CD4-positive, alpha-beta T cell (primary cell): ENCODE data around the gene PLA2R1. TPM values are rescaled to one million over a fixed set of nuclear protein-coding genes. Genes with fewer than 3 reads are reported as not detected.

Source experiments
- ATAC-seq: fragments of 200-7000 bp; cut with Tn5 transposase; one replicate; pipeline ENCODE4 v1.10.0; 2022; ENCODE audit warnings: mild to moderate bottlenecking; ENCODE audit not compliant: poor library complexity
- CTCF ChIA-PET: fragments of 350-600 bp; sonication (Branson Sonifier 250); formaldehyde crosslinking; loops from one replicate; lab custom pipeline; 2021; ENCODE audit warnings: antibody characterized with exemption, inconsistent platforms; lab: Charles Lee
- POLR2A ChIA-PET: fragments of 350-600 bp; sonication (Branson Sonifier 250); formaldehyde crosslinking; loops from one replicate; lab custom pipeline; 2021; ENCODE audit warnings: antibody characterized with exemption, inconsistent platforms; lab: Charles Lee
- DNase-seq, 14 experiments: peaks; one replicate each; pipeline ENCODE4 v3.0.0-alpha.2; 2013 to 2020; ENCODE audit warnings: mixed read lengths in 2 of 14
- H3K27ac ChIP-seq, 2 donors: one replicate each; pipeline versions ENCODE4 v1.5.1 to v1.7.0; 2013; ENCODE audit warnings: low read length in 2 of 2, low read depth in 1 of 2, mild to moderate bottlenecking in 1 of 2
- H3K27me3 ChIP-seq, 2 experiments: 1 replicate in 1 of 2; 2 replicates in 1 of 2; pipeline versions ENCODE4 v1.6.1 to v1.7.0; 2013; ENCODE audit warnings: low read length in 2 of 2, control low read depth in 1 of 2, mild to moderate bottlenecking in 1 of 2, moderate library complexity in 1 of 2; ENCODE audit not compliant: insufficient read depth in 2 of 2, control insufficient read depth in 1 of 2
- H3K36me3 ChIP-seq: one replicate; pipeline ENCODE4 v1.6.1; 2013; ENCODE audit warnings: low read length, control low read depth; ENCODE audit not compliant: insufficient read depth
- H3K4me1 ChIP-seq: one replicate; pipeline ENCODE4 v1.6.1; 2013; ENCODE audit warnings: low read length, control low read depth; ENCODE audit not compliant: insufficient read depth
- H3K4me3 ChIP-seq: one replicate; pipeline ENCODE4 v1.5.1; 2013; ENCODE audit warnings: mild to moderate bottlenecking, low read length, moderate library complexity
- H3K9me3 ChIP-seq, 2 experiments: 1 replicate in 1 of 2; 2 replicates in 1 of 2; pipeline versions ENCODE4 v1.6.1 to v1.7.0; 2013; ENCODE audit warnings: low read length in 2 of 2, mild to moderate bottlenecking in 2 of 2, control low read depth in 1 of 2, moderate library complexity in 1 of 2; ENCODE audit not compliant: control insufficient read depth in 1 of 2, insufficient read depth in 1 of 2
- H3K27ac Mint-ChIP-seq: one replicate; pipeline ENCODE4 v1.8.0; 2020; ENCODE audit warnings: mixed read lengths
- H3K27me3 Mint-ChIP-seq: one replicate; pipeline ENCODE4 v1.8.0; 2021; ENCODE audit warnings: mixed read lengths
- H3K36me3 Mint-ChIP-seq: one replicate; pipeline ENCODE4 v1.8.0; 2021; ENCODE audit warnings: low read depth, mixed read lengths
- H3K4me1 Mint-ChIP-seq: one replicate; pipeline ENCODE4 v1.8.0; 2021; ENCODE audit warnings: low read depth, mixed read lengths
- H3K4me3 Mint-ChIP-seq: one replicate; pipeline ENCODE4 v1.8.0; 2020; ENCODE audit warnings: mild to moderate bottlenecking, mixed read lengths
- H3K9me3 Mint-ChIP-seq: one replicate; pipeline ENCODE4 v1.8.0; 2020; ENCODE audit warnings: mixed read lengths
- intact Hi-C, 2 experiments: fragments of 100-400 bp; cut with DNase I in 1 of 2; cut with micrococcal nuclease in 1 of 2; formaldehyde crosslinking; loops; one replicate each; pipeline versions ENCODE4 v1.15.1 to v1.9.0; 2023 to 2025; cut with DNase I, micrococcal nuclease
- total RNA-seq, 174 experiments: library from RNA in 2 of 174; stranded (reverse) in 2 of 174; gene quantifications; one replicate each; pipeline ENCODE4 v1.2.3 and lab custom pipeline; 2021 to 2026
- TF ChIP-seq, protein P1 (sequence below): fragments of 200-600 bp; IDR thresholded peaks from one replicate; pipeline ENCODE4 v1.8.0; 2022; ENCODE audit warnings: antibody characterized with exemption, mild to moderate bottlenecking

Gene PLA2R1
- total RNA-seq, 2 experiments from 2014 or later: not detected

DNA sequence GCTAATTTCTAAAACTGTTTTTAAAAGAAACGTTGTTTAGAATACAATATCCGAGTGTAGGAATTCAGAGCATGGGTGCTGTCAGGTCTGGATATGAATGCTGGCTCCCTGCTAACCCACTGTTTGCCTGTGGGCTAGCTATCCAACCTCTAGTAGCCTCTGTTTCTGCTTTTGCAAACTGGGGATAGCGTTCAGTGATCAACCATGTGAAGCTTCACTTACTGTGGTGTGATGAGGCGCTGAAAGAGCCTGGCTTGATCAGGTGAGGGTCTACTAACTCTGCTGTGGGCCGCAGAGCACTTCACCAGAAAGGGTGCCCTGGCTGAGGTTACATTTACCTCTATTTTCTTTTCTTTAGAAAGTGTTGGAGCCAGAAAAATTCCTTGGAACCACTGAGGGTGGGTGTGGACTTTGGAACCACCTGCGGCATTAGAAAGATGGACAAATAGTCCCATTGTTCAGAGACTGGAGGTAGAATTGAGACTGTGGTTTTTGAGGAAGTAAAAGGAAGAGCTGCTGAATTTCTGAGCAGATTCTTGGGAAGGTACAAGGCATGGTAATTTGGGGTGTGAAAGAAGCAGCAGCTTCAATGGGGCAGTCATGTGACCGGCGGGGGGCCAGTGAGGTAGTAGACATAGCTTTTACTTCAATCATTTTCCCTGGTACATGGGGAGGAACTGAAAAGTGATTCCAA lies 168.1 kb downstream of the PLA2R1 start:
- intact Hi-C loops: no loop called here
- POLR2A ChIA-PET: interaction anchor here (1.9 kb wide), 1 partner anchor 10 kb away, joined by 9 read pairs; the partner anchor contains the start of gene LY75

DNA sequence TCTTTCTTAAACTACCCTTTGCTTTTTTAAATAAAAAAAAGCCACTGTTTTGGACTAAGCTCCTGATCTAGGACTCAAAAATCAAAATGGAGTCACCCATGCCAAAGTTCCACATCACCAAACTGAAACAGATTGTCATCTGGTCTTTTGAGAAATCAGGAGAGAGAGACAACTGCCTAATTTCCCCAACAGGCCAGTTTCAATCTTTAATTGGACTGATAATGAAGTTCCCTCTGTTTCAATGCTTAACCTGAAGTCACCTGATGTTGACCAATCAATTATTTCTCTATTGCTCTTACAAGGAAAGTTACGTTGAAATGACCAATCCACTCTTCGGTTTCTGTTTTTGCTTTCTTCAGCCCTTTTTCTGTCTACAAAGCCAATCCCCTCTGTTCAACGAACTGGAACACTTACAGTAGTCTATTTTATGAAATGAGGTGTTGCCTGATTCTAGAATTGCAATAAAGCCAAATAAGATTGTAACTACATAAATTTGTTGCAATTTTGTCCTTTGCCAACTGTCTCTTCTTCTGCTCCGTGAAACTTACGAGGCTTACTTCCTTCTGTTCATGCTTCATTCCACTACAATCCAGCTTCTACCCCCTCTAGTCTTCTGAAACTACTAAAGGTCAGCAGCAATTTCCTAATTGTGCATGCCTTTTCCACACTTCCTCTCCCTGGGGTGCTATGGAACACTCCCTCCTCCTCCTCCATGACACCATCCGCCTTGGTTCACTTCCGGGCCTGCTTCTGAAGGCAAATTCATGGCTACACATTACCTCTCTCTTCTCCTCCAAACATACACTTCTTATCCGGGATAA lies 169.2 kb downstream of the PLA2R1 start:
- no peak overlapping the region for H3K27ac Mint-ChIP-seq
- DNase-seq: no peak
- no peaks in the 10 kb centered on the region for H3K27me3 Mint-ChIP-seq
- H3K36me3 Mint-ChIP-seq: peaks cover 82% of the 10 kb centered on the region
- H3K4me3 Mint-ChIP-seq: no peak overlapping the region
- intact Hi-C loops: no loop called here
- Histone ChIP-seq H3K4me1 (peaks cover 5% of the 10 kb centered on the region), H3K27me3 (no peaks in the 10 kb centered on the region), H3K4me3 (no peak overlapping the region), H3K27ac (no peak overlapping the region), H3K36me3 (peaks cover 24% of the 10 kb centered on the region), H3K9me3 (no peaks in the 10 kb centered on the region)
- TF ChIP-seq, protein P1, sequence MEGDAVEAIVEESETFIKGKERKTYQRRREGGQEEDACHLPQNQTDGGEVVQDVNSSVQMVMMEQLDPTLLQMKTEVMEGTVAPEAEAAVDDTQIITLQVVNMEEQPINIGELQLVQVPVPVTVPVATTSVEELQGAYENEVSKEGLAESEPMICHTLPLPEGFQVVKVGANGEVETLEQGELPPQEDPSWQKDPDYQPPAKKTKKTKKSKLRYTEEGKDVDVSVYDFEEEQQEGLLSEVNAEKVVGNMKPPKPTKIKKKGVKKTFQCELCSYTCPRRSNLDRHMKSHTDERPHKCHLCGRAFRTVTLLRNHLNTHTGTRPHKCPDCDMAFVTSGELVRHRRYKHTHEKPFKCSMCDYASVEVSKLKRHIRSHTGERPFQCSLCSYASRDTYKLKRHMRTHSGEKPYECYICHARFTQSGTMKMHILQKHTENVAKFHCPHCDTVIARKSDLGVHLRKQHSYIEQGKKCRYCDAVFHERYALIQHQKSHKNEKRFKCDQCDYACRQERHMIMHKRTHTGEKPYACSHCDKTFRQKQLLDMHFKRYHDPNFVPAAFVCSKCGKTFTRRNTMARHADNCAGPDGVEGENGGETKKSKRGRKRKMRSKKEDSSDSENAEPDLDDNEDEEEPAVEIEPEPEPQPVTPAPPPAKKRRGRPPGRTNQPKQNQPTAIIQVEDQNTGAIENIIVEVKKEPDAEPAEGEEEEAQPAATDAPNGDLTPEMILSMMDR: no peak
- H3K9me3 Mint-ChIP-seq: no peaks in the 10 kb centered on the region
- ChIA-PET POLR2A (no interaction called here), CTCF (no interaction called here)
- H3K4me1 Mint-ChIP-seq: peaks cover 45% of the 10 kb centered on the region
- ATAC-seq: no peak

More for the DNA sequence above, 168.1 kb downstream of the PLA2R1 start:
- Histone ChIP-seq H3K4me3 (no peak overlapping the region), H3K27ac (no peak overlapping the region), H3K4me1 (peaks cover 5% of the 10 kb centered on the region), H3K27me3 (no peaks in the 10 kb centered on the region), H3K36me3 (peaks cover 30% of the 10 kb centered on the region), H3K9me3 (no peaks in the 10 kb centered on the region)
- DNase-seq (no peak), ATAC-seq (no peak)
- Mint-ChIP-seq H3K4me3 (no peak overlapping the region), H3K36me3 (peaks cover 83% of the 10 kb centered on the region), H3K27ac (no peak overlapping the region), H3K9me3 (no peaks in the 10 kb centered on the region), H3K4me1 (peaks cover 53% of the 10 kb centered on the region), H3K27me3 (no peaks in the 10 kb centered on the region)
- CTCF ChIA-PET: no interaction called here
- TF ChIP-seq, protein P1: no peak

DNA sequence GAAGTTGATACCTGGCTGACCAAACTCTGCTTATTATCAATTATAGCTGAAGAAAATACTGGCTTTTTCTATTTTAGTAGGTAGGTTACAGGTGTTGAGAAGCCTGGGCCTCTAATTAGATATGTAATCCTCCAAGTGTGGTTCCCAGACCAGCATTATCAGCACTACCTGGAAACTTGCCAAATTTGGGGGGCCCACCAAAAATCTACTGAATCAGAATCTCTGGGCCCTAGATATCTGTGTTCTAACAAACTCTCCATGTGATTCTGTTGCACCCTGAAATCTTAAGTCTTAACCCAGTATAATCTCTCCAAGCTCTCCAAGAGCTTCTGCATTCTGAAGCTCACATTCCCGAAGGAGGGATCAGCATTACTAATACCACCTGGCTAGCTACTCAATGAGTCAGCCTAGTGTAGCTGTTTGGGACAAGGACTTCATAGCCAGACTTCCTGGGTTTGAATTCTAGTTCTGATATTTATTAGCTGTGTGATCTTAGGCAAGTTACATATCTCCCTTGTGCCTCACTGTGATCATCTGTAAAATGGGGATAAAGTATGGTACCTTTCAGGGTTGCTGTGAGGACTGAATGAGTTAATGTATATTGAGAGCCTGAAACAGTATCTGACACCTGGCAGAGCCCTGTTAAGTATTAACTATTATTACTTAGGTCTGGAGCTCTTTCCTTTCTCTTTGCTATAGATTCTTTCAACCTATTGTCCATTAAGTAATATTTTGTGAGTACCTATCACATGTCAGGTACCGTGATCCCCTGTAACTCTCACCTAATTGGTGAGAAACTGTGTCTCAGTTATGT lies 170.3 kb downstream of the PLA2R1 start:
- Histone ChIP-seq H3K4me3 (no peak overlapping the region), H3K9me3 (no peaks in the 10 kb centered on the region), H3K4me1 (peaks cover 5% of the 10 kb centered on the region), H3K27ac (no peak overlapping the region), H3K27me3 (no peaks in the 10 kb centered on the region), H3K36me3 (peaks cover 24% of the 10 kb centered on the region)
- no peaks in the 10 kb centered on the region for H3K9me3 Mint-ChIP-seq
- H3K36me3 Mint-ChIP-seq: peaks cover 82% of the 10 kb centered on the region
- H3K4me3 Mint-ChIP-seq: no peak overlapping the region
- TF ChIP-seq, protein P1: no peak
- DNase-seq (no peak), ATAC-seq (no peak)
- CTCF ChIA-PET: no interaction called here
- H3K27ac Mint-ChIP-seq: no peak overlapping the region
- no peaks in the 10 kb centered on the region for H3K27me3 Mint-ChIP-seq
- POLR2A ChIA-PET: no interaction called here
- peaks cover 36% of the 10 kb centered on the region for H3K4me1 Mint-ChIP-seq
- intact Hi-C loops: no loop called here
